ENCODE results near the gene RPL37A. TPM values are rescaled to one million over a fixed set of nuclear protein-coding genes. Genes with fewer than 3 reads are reported as not detected.

RPL37A gene
- total RNA-seq, 4 donors from 2014 or later: 1,246 to 1,858 (median 1,428) TPM

GRCh38 chr2:216505133-216506106, 6.8 kb downstream of the RPL37A start:
- TF ChIP-seq POLR2A (IDR thresholded peaks at IDR 0.05) (no peak), CTCF (IDR thresholded peaks at IDR 0.05) (no peak)
- H3K4me1 ChIP-seq: peaks cover 13 to 31% (median 15%) of the 10 kb centered on the region in 3 donors
- H3K4me3 ChIP-seq: no peak overlapping the region
- H3K27ac ChIP-seq: no peak overlapping the region
- WGBS, 2 donors: 92 to 96% methylated on average over 11 to 14 of the region's 15 CpGs
- H3K27me3 ChIP-seq: no peaks in the 10 kb centered on the region
- peaks cover 5 to 56% (median 29%) of the 10 kb centered on the region in 3 donors for H3K36me3 ChIP-seq
- intact Hi-C loops (cut with DNase I): no loop called here
- no peak for DNase-seq
- no peaks in the 10 kb centered on the region for H3K9me3 ChIP-seq

GRCh38 chr2:216507220-216508160, 8.8 kb downstream of the RPL37A start:
- H3K27ac ChIP-seq: no peak overlapping the region
- TF ChIP-seq POLR2A (IDR thresholded peaks at IDR 0.05) (no peak), CTCF (IDR thresholded peaks at IDR 0.05) (no peak)
- no peak overlapping the region for H3K4me3 ChIP-seq
- intact Hi-C loops (cut with DNase I): no loop called here
- peaks cover 0 to 10% (median 0%) of the 10 kb centered on the region in 3 donors for H3K4me1 ChIP-seq
- peaks cover 0 to 36% (median 12%) of the 10 kb centered on the region in 3 donors for H3K36me3 ChIP-seq
- no peaks in the 10 kb centered on the region for H3K27me3 ChIP-seq
- WGBS, 2 donors: 77% methylated on average over 5 of the region's 5 CpGs
- no peaks in the 10 kb centered on the region for H3K9me3 ChIP-seq
- no peak for DNase-seq

GRCh38 chr2:216508229-216508628, 9.6 kb downstream of the RPL37A start:
- no peak for DNase-seq
- 91 to 100% methylated on average over 1 of the region's 1 CpG for WGBS, 2 donors
- H3K9me3 ChIP-seq: no peaks in the 10 kb centered on the region
- peaks cover 0 to 2% (median 0%) of the 10 kb centered on the region in 3 donors for H3K4me1 ChIP-seq
- H3K27ac ChIP-seq: no peak overlapping the region
- no peaks in the 10 kb centered on the region for H3K27me3 ChIP-seq
- no peak overlapping the region for H3K4me3 ChIP-seq
- TF ChIP-seq CTCF (IDR thresholded peaks at IDR 0.05) (no peak), POLR2A (IDR thresholded peaks at IDR 0.05) (no peak)
- intact Hi-C loops (cut with DNase I): no loop called here
- peaks cover 0 to 28% (median 5%) of the 10 kb centered on the region in 3 donors for H3K36me3 ChIP-seq

GRCh38 chr2:216516730-216517350, 18.2 kb downstream of the RPL37A start:
- peaks cover 0 to 5% (median 0%) of the 10 kb centered on the region in 3 donors for H3K4me1 ChIP-seq
- intact Hi-C loops (cut with DNase I): no loop called here
- 38 to 39% methylated on average over 2 of the region's 2 CpGs for WGBS, 2 donors
- no peaks in the 10 kb centered on the region for H3K9me3 ChIP-seq
- no peak overlapping the region for H3K4me3 ChIP-seq
- DNase-seq: no peak
- H3K27me3 ChIP-seq: no peaks in the 10 kb centered on the region
- H3K36me3 ChIP-seq: no peaks in the 10 kb centered on the region
- H3K27ac ChIP-seq: no peak overlapping the region
- TF ChIP-seq POLR2A (IDR thresholded peaks at IDR 0.05): no peak
- TF ChIP-seq CTCF (IDR thresholded peaks at IDR 0.05): peak in 5 of 6 experiments; percentile 66 to 88 (median 68)

Data from esophagus squamous epithelium (tissue), 5 donors.